Spleen (tissue), 7 donors: ENCODE results near the gene KIF27.
"Not testable (repeated sequence)": the region's sequence is repeated elsewhere in the genome, so short reads cannot be mapped to it uniquely, and the experiment has no call there.

Source experiments
- CTCF ChIP-seq, 11 experiments: fragments of 200-600 bp in 7 of 11; fragments of 450-650 bp in 4 of 11; sonication (generic) in 4 of 11; IDR thresholded peaks in 8 of 11; conservative IDR thresholded peaks in 3 of 11; 1 replicate in 7 of 11; 2 replicates in 4 of 11; pipeline versions ENCODE4 v1.4.0 to v1.8.0; 2016 to 2021; ENCODE audit warnings: antibody characterized with exemption in 11 of 11, inconsistent platforms in 4 of 11, mild to moderate bottlenecking in 1 of 11
- POLR2A ChIP-seq, 3 donors: fragments of 450-650 bp; IDR thresholded peaks; one replicate each; pipeline ENCODE4 v1.5.1; 2017; ENCODE audit warnings: antibody characterized with exemption in 3 of 3, mild to moderate bottlenecking in 1 of 3
- donor health status: DM: no; HTN: no; CAD: no; lungs with moderate emphysema.
- donor health status: DM: no; HTN: no; CAD: no.
- donor health status: DM: no; HTN: no; CAD: no.

GRCh38 chr9:83881687-83882408, 39.4 kb downstream of the KIF27 start:
- TF ChIP-seq CTCF (IDR thresholded peaks at IDR 0.05 in 8 of 11, conservative IDR thresholded peaks at IDR 0.05 in 3 of 11); POLR2A (IDR thresholded peaks at IDR 0.05): not testable (repeated sequence)
